Prostate gland (tissue), 2 donors: ENCODE data around the gene GRPEL2.

Experiments used
- POLR2AphosphoS5 ChIP-seq: sonication (generic); formaldehyde crosslinking; IDR thresholded peaks from one replicate; pipeline ENCODE4 v1.6.1; 2017; ENCODE audit warnings: antibody characterized with exemption
- TF ChIP-seq, protein P1 (sequence below), 4 experiments: fragments of 200-600 bp in 2 of 4; fragments of 450-650 bp in 2 of 4; sonication (generic) in 2 of 4; IDR thresholded peaks; 1 replicate in 3 of 4; 2 replicates in 1 of 4; pipeline ENCODE4 v1.5.1; 2016 to 2019; ENCODE audit warnings: antibody characterized with exemption in 4 of 4, mild to moderate bottlenecking in 2 of 4, moderate library complexity in 2 of 4

DNA sequence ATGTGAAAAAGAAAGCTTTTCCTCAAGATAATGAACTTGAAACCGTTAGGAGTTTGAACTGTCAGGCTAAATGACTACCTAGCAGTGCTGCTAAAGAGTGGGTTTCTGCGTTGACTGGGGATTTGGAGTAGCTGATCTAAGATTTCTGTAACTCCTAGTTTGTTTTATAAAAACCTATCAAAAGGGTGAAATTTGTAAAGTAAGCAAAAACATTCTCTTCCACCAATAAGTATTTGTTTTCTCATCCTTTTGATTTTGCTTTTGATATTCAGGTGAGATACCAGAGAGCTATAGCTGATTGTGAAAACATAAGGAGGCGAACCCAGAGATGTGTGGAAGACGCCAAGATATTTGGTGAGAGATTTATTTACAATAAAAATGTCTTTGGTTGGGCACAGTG, 4.1 kb downstream of the GRPEL2 start:
- TF ChIP-seq, protein P1, sequence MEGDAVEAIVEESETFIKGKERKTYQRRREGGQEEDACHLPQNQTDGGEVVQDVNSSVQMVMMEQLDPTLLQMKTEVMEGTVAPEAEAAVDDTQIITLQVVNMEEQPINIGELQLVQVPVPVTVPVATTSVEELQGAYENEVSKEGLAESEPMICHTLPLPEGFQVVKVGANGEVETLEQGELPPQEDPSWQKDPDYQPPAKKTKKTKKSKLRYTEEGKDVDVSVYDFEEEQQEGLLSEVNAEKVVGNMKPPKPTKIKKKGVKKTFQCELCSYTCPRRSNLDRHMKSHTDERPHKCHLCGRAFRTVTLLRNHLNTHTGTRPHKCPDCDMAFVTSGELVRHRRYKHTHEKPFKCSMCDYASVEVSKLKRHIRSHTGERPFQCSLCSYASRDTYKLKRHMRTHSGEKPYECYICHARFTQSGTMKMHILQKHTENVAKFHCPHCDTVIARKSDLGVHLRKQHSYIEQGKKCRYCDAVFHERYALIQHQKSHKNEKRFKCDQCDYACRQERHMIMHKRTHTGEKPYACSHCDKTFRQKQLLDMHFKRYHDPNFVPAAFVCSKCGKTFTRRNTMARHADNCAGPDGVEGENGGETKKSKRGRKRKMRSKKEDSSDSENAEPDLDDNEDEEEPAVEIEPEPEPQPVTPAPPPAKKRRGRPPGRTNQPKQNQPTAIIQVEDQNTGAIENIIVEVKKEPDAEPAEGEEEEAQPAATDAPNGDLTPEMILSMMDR (IDR thresholded peaks at IDR 0.05), result no peak
- TF ChIP-seq POLR2AphosphoS5, result no peak
